ENCODE results near the gene ANKRD22. TPM values are rescaled to one million over a fixed set of nuclear protein-coding genes. Genes with fewer than 3 reads are reported as not detected.

Gene ANKRD22
- total and polyA plus RNA-seq, 7 donors, result 0.01 to 0.05 TPM; not detected in 5

DNA sequence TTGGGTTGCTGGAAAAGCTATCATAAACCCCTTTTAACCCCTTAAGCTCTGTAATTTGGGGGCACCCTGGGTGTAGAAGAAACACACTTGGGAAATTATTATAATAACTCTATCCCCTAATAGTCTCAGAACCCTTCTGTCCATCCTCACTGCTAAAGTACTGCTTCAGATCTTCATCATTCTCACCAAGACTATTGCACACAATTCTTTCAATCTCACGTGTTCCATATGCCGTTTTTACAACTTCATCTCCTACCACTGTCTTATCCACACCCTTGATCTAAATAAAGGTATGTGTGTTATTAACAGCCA, 15.8 kb downstream of the ANKRD22 start:
- intact Hi-C loops (cut with DNase I), result loop anchor here (1.0 to 5.0 kb wide), 5 partner anchors 41 to 376 kb away; no protein-coding TSS in a partner anchor
- ATAC-seq, result peak in 1 of 4 donors; percentile 7

DNA sequence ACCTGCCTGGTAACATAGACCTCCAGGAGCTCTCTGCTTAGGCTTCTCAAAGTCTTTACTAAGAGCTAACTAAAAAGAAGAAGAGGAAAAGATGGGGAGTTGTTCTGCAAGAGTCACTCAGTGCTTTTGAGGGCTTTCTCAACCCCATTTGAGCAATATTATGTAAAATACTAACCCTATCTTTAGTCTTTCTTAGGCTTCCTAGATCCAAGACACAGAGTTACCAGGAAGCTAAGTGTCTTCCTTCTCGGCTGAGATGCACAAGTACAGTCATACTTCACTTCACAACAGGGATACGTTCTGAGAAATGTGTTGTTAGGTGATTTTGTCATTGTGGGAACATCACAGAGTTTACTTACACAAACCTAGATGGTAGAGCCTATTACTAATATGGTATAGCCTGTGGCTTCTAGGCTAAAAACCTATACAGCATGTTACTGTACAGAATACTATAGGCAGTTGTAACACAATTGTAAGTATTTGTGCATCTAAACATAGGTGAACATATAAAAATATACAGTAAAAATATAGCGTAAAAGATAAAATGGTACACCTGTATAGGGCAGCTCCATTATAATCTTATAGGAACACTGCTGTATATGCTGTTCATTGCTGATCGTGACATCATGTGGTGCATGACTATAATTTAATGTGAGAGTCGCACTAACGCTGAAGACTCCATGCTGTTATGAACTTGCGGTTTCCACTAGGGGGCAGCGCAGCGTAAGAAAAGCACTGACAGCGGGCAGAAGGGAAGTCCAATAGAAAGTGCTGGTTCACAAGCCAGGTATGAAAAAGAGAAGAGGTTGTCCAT, 16.3 kb downstream of the ANKRD22 start:
- intact Hi-C loops (cut with DNase I), result loop anchor here (1.0 to 5.0 kb wide), 5 partner anchors 42 to 377 kb away; no protein-coding TSS in a partner anchor
- ATAC-seq (peak; percentile 78 to 97 (median 90)), DNase-seq (peak; percentile 85 to 90)
- no peaks in the 10 kb centered on the region for H3K9me3 ChIP-seq
- H3K36me3 ChIP-seq (ENCODE audit: insufficient read depth in 1 of 2, low read depth in 1 of 2), result no peaks in the 10 kb centered on the region
- no peak overlapping the region for H3K27ac ChIP-seq
- no peak overlapping the region for H3K4me3 ChIP-seq
- TF ChIP-seq, protein P1, sequence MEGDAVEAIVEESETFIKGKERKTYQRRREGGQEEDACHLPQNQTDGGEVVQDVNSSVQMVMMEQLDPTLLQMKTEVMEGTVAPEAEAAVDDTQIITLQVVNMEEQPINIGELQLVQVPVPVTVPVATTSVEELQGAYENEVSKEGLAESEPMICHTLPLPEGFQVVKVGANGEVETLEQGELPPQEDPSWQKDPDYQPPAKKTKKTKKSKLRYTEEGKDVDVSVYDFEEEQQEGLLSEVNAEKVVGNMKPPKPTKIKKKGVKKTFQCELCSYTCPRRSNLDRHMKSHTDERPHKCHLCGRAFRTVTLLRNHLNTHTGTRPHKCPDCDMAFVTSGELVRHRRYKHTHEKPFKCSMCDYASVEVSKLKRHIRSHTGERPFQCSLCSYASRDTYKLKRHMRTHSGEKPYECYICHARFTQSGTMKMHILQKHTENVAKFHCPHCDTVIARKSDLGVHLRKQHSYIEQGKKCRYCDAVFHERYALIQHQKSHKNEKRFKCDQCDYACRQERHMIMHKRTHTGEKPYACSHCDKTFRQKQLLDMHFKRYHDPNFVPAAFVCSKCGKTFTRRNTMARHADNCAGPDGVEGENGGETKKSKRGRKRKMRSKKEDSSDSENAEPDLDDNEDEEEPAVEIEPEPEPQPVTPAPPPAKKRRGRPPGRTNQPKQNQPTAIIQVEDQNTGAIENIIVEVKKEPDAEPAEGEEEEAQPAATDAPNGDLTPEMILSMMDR (IDR thresholded peaks at IDR 0.05), result peak; percentile 87
- peaks cover 0 to 5% (median 0%) of the 10 kb centered on the region in 3 donors for H3K27me3 ChIP-seq (ENCODE audit: insufficient read depth in 3 of 3, low read length in 2 of 3)
- WGBS, 3 donors, result 17 to 19% (median 18%) methylated on average over 10 of the region's 10 CpGs
- H3K4me1 ChIP-seq, result no peaks in the 10 kb centered on the region

More for the DNA sequence above, 15.8 kb downstream of the ANKRD22 start:
- Histone ChIP-seq H3K27ac (no peak overlapping the region), H3K36me3 (ENCODE audit: insufficient read depth in 1 of 2, low read depth in 1 of 2) (no peaks in the 10 kb centered on the region), H3K4me3 (no peak overlapping the region), H3K9me3 (no peaks in the 10 kb centered on the region), H3K27me3 (ENCODE audit: insufficient read depth in 3 of 3, low read length in 2 of 3) (peaks cover 0 to 5% (median 0%) of the 10 kb centered on the region in 3 donors), H3K4me1 (no peaks in the 10 kb centered on the region)
- 13 to 23% (median 16%) methylated on average over 2 of the region's 2 CpGs for WGBS, 3 donors
- TF ChIP-seq, protein P1 (IDR thresholded peaks at IDR 0.05), result no peak
- DNase-seq, result no peak

DNA sequence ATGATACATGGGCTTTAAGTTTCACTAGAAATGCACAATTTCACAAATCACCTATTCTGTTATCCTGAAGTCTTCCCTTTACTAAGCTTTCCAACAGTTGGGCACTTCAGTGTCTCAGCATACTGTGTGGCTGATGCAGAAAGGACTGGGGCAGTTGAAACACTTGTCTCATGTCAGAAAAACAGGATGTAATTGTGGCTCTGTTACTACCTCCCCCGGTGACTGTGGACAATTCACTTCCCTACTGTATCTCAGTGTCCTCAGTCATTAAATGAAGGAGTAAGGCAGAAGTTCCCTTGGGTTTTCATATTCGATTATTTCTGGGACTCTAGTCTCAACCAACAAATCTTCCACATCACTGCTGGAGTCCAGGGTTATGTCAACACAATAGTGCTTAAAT, 17.9 kb downstream of the ANKRD22 start:
- intact Hi-C loops (cut with DNase I), result no loop called here
- H3K36me3 ChIP-seq (ENCODE audit: insufficient read depth in 1 of 2, low read depth in 1 of 2), result no peaks in the 10 kb centered on the region
- no peaks in the 10 kb centered on the region for H3K9me3 ChIP-seq
- 44 to 59% (median 54%) methylated on average over 2 of the region's 2 CpGs for WGBS, 3 donors
- no peaks in the 10 kb centered on the region for H3K4me1 ChIP-seq
- TF ChIP-seq, protein P1 (IDR thresholded peaks at IDR 0.05), result no peak
- H3K27me3 ChIP-seq (ENCODE audit: insufficient read depth in 3 of 3, low read length in 2 of 3), result peaks cover 0 to 5% (median 0%) of the 10 kb centered on the region in 3 donors
- H3K4me3 ChIP-seq, result no peak overlapping the region
- DNase-seq, result no peak
- no peak overlapping the region for H3K27ac ChIP-seq
- ATAC-seq, result no peak

DNA sequence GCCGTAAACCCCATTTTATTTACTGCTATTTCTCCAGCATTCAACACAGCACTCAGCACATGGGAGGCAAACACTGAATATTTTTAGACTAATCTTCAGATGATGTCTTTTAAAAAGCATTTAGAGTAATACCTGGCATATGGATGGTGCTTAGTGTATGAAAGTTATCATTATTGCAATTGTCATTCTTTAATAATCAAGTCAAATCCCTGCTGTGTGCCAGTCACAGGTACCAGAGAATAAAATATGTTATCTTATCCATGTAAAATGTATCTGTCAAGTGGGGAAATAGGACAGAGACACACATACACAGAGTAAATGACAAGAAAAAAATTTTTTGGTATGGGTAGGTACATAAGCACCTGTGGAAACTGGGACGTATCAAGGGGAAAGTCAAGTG, 18.5 kb downstream of the ANKRD22 start:
- WGBS, 3 donors, result 94 to 97% (median 97%) methylated on average over 2 of the region's 2 CpGs
- no peak overlapping the region for H3K27ac ChIP-seq
- H3K4me3 ChIP-seq, result no peak overlapping the region
- TF ChIP-seq, protein P1 (IDR thresholded peaks at IDR 0.05), result no peak
- H3K36me3 ChIP-seq (ENCODE audit: insufficient read depth in 1 of 2, low read depth in 1 of 2), result no peaks in the 10 kb centered on the region
- no peaks in the 10 kb centered on the region for H3K4me1 ChIP-seq
- DNase-seq, result no peak
- H3K9me3 ChIP-seq, result no peaks in the 10 kb centered on the region
- ATAC-seq, result no peak
- H3K27me3 ChIP-seq (ENCODE audit: insufficient read depth in 3 of 3, low read length in 2 of 3), result no peaks in the 10 kb centered on the region
- intact Hi-C loops (cut with DNase I), result no loop called here
